Naive thymus-derived CD4-positive, alpha-beta T cell (primary cell): ENCODE data around the gene SSC5D. TPM values are rescaled to one million over a fixed set of nuclear protein-coding genes. Genes with fewer than 3 reads are reported as not detected.

ENCODE experiments used
- ATAC-seq: fragments of 150-1000 bp; cut with Tn5 transposase; 2 replicates; pipeline ENCODE4 v1.10.0; 2021; ENCODE audit warnings: mild to moderate bottlenecking, moderate library complexity
- CTCF ChIA-PET: fragments of 350-600 bp; sonication (Branson Sonifier 250); formaldehyde crosslinking; loops from one replicate; lab custom pipeline; 2021; ENCODE audit warnings: antibody characterized with exemption; lab: Charles Lee
- POLR2A ChIA-PET: fragments of 350-600 bp; sonication (Branson Sonifier 250); formaldehyde crosslinking; loops from one replicate; lab custom pipeline; 2021; ENCODE audit warnings: antibody characterized with exemption, inconsistent platforms; lab: Charles Lee
- DNase-seq, 9 donors: peaks; one replicate each; pipeline versions ENCODE4 v3.0.0 to v3.0.0-alpha.2; 2020 to 2022; ENCODE audit warnings: mixed read lengths in 1 of 9
- H3K27ac ChIP-seq: one replicate; pipeline ENCODE4 v1.7.0; 2013; ENCODE audit warnings: mild to moderate bottlenecking, low read depth, low read length, moderate library complexity
- H3K27me3 ChIP-seq, 2 donors: one replicate each; pipeline ENCODE4 v1.7.0; 2013; ENCODE audit warnings: low read length in 2 of 2, mild to moderate bottlenecking in 2 of 2, moderate library complexity in 2 of 2; ENCODE audit not compliant: control insufficient read depth in 2 of 2, insufficient read depth in 2 of 2
- H3K36me3 ChIP-seq, 3 experiments: 1 replicate in 2 of 3; 2 replicates in 1 of 3; pipeline ENCODE4 v1.7.0; 2013; ENCODE audit warnings: low read length in 3 of 3, mild to moderate bottlenecking in 3 of 3, moderate library complexity in 1 of 3; ENCODE audit not compliant: insufficient read depth in 3 of 3, control insufficient read depth in 2 of 3
- H3K4me1 ChIP-seq, 2 donors: one replicate each; pipeline ENCODE4 v1.7.0; 2013; ENCODE audit warnings: low read length in 2 of 2, mild to moderate bottlenecking in 2 of 2, moderate library complexity in 1 of 2; ENCODE audit not compliant: control insufficient read depth in 2 of 2, insufficient read depth in 2 of 2
- H3K4me3 ChIP-seq: 2 replicates; pipeline ENCODE4 v1.7.0; 2013; ENCODE audit warnings: mild to moderate bottlenecking, low read length
- H3K9me3 ChIP-seq, 3 experiments: 1 replicate in 2 of 3; 2 replicates in 1 of 3; pipeline ENCODE4 v1.7.0; 2013; ENCODE audit warnings: low read length in 3 of 3; ENCODE audit not compliant: control insufficient read depth in 2 of 3
- H3K27ac Mint-ChIP-seq, 9 donors: one replicate each; pipeline ENCODE4 v1.8.0; 2020 to 2022; ENCODE audit warnings: mixed read lengths in 9 of 9, mild to moderate bottlenecking in 8 of 9, moderate library complexity in 5 of 9, inconsistent platforms in 2 of 9
- H3K27me3 Mint-ChIP-seq, 5 donors: one replicate each; pipeline ENCODE4 v1.8.0; 2021 to 2022; ENCODE audit warnings: mixed read lengths in 5 of 5, mild to moderate bottlenecking in 1 of 5
- H3K36me3 Mint-ChIP-seq, 5 donors: one replicate each; pipeline ENCODE4 v1.8.0; 2020 to 2022; ENCODE audit warnings: mixed read lengths in 5 of 5, mild to moderate bottlenecking in 3 of 5, inconsistent platforms in 1 of 5
- H3K4me1 Mint-ChIP-seq, 7 donors: one replicate each; pipeline ENCODE4 v1.8.0; 2020 to 2022; ENCODE audit warnings: mixed read lengths in 7 of 7, mild to moderate bottlenecking in 3 of 7, inconsistent platforms in 1 of 7
- H3K4me3 Mint-ChIP-seq, 10 donors: one replicate each; pipeline ENCODE4 v1.8.0; 2020 to 2022; ENCODE audit warnings: mild to moderate bottlenecking in 10 of 10, mixed read lengths in 10 of 10, moderate library complexity in 6 of 10, inconsistent platforms in 2 of 10
- H3K9me3 Mint-ChIP-seq, 11 donors: one replicate each; pipeline ENCODE4 v1.8.0; 2020 to 2022; ENCODE audit warnings: mixed read lengths in 11 of 11, mild to moderate bottlenecking in 4 of 11, inconsistent platforms in 1 of 11, moderate library complexity in 1 of 11
- intact Hi-C, 2 donors: fragments of 100-400 bp; cut with micrococcal nuclease; formaldehyde crosslinking; loops; one replicate each; pipeline ENCODE4 v1.15.1; 2023
- polyA plus RNA-seq, 2 donors: library from polyadenylated mRNA; unstranded; fragments of 300-500 nt; fragmentation: Illumina TruSeq; gene quantifications; one replicate each; pipeline ENCODE4 v1.2.3, GENCODE V29; 2021
- total RNA-seq, 6 experiments: library from RNA in 5 of 6; stranded (reverse) in 5 of 6; gene quantifications; 1 replicate in 5 of 6; 2 replicates in 1 of 6; pipeline ENCODE4 v1.2.3 and lab custom pipeline; 2021 to 2026

Gene SSC5D
- total and polyA plus RNA-seq, 7 experiments from 2014 or later, result 0.21 to 0.48 (median 0.35) TPM; not detected in 2

GRCh38 chr19:55486971-55487923 lies 989 bp upstream of the SSC5D start:
- H3K4me3 ChIP-seq, result no peak overlapping the region
- intact Hi-C loops, result no loop called here
- H3K4me3 Mint-ChIP-seq, result peak overlapping the region in 3 of 10 donors; percentile 29 to 51 (median 29)
- ChIA-PET POLR2A (interaction anchor here (1.0 kb wide), 1 partner anchor 10 kb away, joined by 3 read pairs; no protein-coding TSS in a partner anchor), CTCF (interaction anchor here (1.4 kb wide), 1 partner anchor 17 kb away, joined by 3 read pairs; no protein-coding TSS in a partner anchor)
- peaks cover 0 to 15% (median 0%) of the 10 kb centered on the region in 3 experiments for H3K36me3 ChIP-seq
- no peaks in the 10 kb centered on the region for H3K9me3 ChIP-seq
- H3K4me1 Mint-ChIP-seq, result peaks cover 5 to 16% (median 9%) of the 10 kb centered on the region in 7 donors
- H3K4me1 ChIP-seq, result peaks cover 12 to 13% of the 10 kb centered on the region in 2 donors
- peak overlapping the region in 6 of 9 donors; percentile 18 to 83 (median 64) for H3K27ac Mint-ChIP-seq
- no peak overlapping the region for H3K27ac ChIP-seq
- ATAC-seq (peak; percentile 25), DNase-seq (peak in 1 of 9 donors; percentile 41)
- no peaks in the 10 kb centered on the region for H3K9me3 Mint-ChIP-seq
- peaks cover 0 to 2% (median 0%) of the 10 kb centered on the region in 5 donors for H3K27me3 Mint-ChIP-seq
- no peaks in the 10 kb centered on the region for H3K27me3 ChIP-seq
- H3K36me3 Mint-ChIP-seq, result peaks cover 0 to 1% (median 0%) of the 10 kb centered on the region in 5 donors

DNA sequence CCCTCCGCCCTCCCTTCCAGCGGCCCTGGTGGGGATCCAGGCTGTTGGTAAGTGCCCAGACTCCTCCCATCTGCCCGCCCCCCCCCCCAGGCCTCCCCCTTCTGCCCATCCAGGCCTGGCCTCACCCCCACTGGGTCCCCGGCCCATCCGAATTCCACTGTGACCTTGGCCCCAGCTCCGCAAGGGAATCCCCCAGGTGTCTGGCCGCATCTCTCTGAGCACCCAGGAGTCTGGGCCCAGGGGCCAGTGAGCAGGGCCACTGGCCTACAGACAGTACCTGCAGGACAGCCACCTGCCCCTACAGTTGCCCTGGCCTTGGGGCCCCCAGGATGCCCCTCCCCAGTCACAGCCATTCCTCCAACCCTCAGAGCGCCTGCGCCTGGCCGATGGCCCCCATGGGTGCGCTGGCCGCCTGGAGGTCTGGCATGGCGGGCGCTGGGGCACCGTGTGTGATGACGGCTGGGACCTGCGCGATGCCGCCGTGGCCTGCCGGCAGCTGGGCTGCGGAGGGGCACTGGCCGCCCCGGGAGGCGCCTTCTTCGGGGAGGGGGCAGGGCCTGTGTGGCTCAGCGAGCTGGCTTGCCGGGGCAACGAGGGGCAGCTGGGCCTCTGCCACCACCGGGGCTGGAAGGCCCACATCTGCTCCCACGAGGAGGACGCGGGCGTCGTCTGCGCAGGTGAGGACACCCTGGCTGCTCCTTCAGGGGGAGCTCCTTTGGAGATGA lies 912 bp downstream of the SSC5D start:
- Histone ChIP-seq H3K36me3 (no peaks in the 10 kb centered on the region), H3K4me1 (peaks cover 5 to 6% of the 10 kb centered on the region in 2 donors), H3K27ac (no peak overlapping the region), H3K9me3 (no peaks in the 10 kb centered on the region), H3K27me3 (no peaks in the 10 kb centered on the region), H3K4me3 (no peak overlapping the region)
- no peak overlapping the region for H3K4me3 Mint-ChIP-seq
- peaks cover 0 to 1% (median 0%) of the 10 kb centered on the region in 5 donors for H3K36me3 Mint-ChIP-seq
- peaks cover 5 to 16% (median 9%) of the 10 kb centered on the region in 7 donors for H3K4me1 Mint-ChIP-seq
- DNase-seq (no peak), ATAC-seq (no peak)
- no peak overlapping the region for H3K27ac Mint-ChIP-seq
- POLR2A ChIA-PET, result no interaction called here
- no peaks in the 10 kb centered on the region for H3K9me3 Mint-ChIP-seq
- peaks cover 0 to 5% (median 0%) of the 10 kb centered on the region in 5 donors for H3K27me3 Mint-ChIP-seq
- intact Hi-C loops, result no loop called here
- CTCF ChIA-PET, result no interaction called here

- no peaks in the 10 kb centered on the region for H3K9me3 ChIP-seq
- H3K4me1 ChIP-seq, result no peaks in the 10 kb centered on the region
- Mint-ChIP-seq H3K27ac (no peak overlapping the region), H3K27me3 (peaks cover 0 to 5% (median 0%) of the 10 kb centered on the region in 5 donors), H3K9me3 (no peaks in the 10 kb centered on the region), H3K36me3 (peaks cover 0 to 1% (median 0%) of the 10 kb centered on the region in 5 donors), H3K4me1 (peaks cover 5 to 13% (median 9%) of the 10 kb centered on the region in 7 donors), H3K4me3 (no peak overlapping the region)
- DNase-seq (no peak), ATAC-seq (no peak)
- POLR2A ChIA-PET, result no interaction called here
- H3K36me3 ChIP-seq, result no peaks in the 10 kb centered on the region
- no peak overlapping the region for H3K27ac ChIP-seq
- CTCF ChIA-PET, result no interaction called here
- no peaks in the 10 kb centered on the region for H3K27me3 ChIP-seq
- no peak overlapping the region for H3K4me3 ChIP-seq
- intact Hi-C loops, result no loop called here
Measured at GRCh38 chr19:55489711-55490477, 1.7 kb downstream of the SSC5D start.

DNA sequence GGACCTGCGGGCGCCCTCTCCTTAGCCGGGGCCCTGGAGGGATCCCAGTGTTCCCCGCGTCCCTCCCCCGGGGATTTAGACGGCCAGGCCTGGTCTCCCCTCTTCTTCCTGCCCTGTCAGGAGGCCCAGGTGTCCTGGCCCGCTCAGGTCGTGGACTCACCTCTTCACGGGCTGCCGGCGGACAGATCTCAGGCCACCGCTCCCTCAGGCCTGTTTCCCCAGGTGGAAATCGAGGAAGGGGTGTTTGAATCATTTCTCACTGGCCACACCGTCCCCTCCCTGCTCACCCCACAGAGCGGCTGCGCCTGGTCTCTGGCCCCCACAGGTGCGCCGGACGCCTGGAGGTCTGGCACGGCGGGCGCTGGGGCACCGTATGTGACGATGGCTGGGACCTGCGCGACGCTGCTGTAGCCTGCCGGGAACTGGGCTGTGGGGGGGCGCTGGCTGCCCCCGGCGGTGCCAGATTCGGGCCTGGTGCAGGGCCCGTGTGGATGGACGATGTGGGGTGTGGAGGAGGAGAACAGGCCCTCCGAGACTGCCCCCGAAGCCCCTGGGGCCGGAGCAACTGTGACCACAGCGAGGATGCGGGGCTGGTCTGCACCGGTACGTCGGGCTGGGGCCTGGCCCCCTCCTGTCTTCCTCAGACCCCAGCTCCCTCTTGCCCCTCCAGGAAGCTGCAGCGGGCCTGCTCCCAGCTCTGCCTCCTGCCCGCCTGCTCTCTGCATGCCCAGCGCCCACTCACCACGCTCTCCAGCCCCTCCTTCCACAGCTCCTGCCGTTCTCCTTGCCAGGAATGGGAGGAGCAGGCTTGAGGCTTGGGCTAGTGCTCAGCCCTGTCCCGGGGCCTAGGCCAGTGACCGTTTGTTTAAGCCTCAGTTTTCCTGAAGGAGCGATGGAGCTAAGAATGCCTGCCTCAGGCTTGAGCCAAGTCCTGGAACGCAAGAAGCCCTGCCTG lies 2.5 kb downstream of the SSC5D start:
- Mint-ChIP-seq H3K9me3 (no peaks in the 10 kb centered on the region), H3K4me1 (peaks cover 5 to 13% (median 5%) of the 10 kb centered on the region in 7 donors), H3K36me3 (peaks cover 0 to 1% (median 0%) of the 10 kb centered on the region in 5 donors), H3K27me3 (peaks cover 0 to 5% (median 0%) of the 10 kb centered on the region in 5 donors), H3K27ac (no peak overlapping the region), H3K4me3 (no peak overlapping the region)
- ChIA-PET CTCF (no interaction called here), POLR2A (no interaction called here)
- no peak for ATAC-seq
- Histone ChIP-seq H3K9me3 (no peaks in the 10 kb centered on the region), H3K27me3 (no peaks in the 10 kb centered on the region), H3K4me3 (no peak overlapping the region), H3K36me3 (no peaks in the 10 kb centered on the region), H3K27ac (no peak overlapping the region), H3K4me1 (no peaks in the 10 kb centered on the region)
- DNase-seq, result no peak
- intact Hi-C loops, result no loop called here

DNA sequence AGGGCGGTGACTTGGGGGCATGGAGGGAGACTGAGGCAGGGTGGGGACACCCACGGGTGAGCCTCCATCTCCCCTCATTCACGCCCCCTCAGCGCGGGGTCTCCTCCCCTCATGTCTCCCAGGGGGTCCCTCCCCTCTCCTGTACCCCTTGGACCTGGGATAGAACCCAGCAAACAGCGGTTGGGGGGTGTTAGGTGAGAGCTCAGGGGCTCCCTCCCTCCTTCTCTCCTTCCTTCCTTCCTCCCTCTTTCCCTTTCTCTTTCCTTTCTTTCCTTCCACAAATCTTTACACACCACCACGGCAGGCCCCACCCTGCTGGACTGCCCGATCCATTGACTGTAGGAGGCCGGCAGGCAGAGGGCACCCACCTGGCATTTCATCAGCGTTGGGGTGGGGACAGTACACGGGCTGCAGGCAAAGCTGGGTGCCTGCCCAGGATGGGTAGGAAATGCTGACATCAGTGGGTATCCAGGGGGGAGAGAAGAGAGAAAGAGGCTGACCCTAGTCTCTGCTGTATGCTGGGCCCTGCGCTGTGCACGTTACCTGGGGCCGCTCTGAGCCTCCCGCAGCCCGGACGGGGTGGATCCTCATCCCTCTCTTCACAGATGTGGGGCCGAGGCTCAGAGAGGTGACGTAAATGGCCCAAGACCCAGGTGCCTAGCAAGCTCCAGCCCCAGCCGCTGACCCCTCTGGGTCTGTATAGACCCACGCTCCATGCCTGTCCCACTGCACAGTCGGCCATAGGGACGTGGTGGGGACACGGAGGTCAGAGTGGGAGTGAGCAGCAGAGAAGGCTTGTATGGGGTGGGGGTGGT lies 3.5 kb downstream of the SSC5D start:
- ATAC-seq, result no peak
- POLR2A ChIA-PET, result no interaction called here
- H3K27ac Mint-ChIP-seq, result no peak overlapping the region

More for the DNA sequence above, 3.5 kb downstream of the SSC5D start:
- Mint-ChIP-seq H3K36me3 (no peaks in the 10 kb centered on the region), H3K4me1 (peaks cover 0 to 9% (median 0%) of the 10 kb centered on the region in 7 donors), H3K4me3 (no peak overlapping the region), H3K27me3 (peaks cover 0 to 5% (median 0%) of the 10 kb centered on the region in 5 donors), H3K9me3 (no peaks in the 10 kb centered on the region)
- DNase-seq, result no peak
- CTCF ChIA-PET, result no interaction called here
- Histone ChIP-seq H3K4me3 (no peak overlapping the region), H3K27me3 (no peaks in the 10 kb centered on the region), H3K9me3 (no peaks in the 10 kb centered on the region), H3K27ac (no peak overlapping the region), H3K4me1 (no peaks in the 10 kb centered on the region), H3K36me3 (no peaks in the 10 kb centered on the region)
- intact Hi-C loops, result no loop called here
